Activated CD8-positive, alpha-beta memory T cell treated with anti-CD3 and anti-CD28 coated beads for 24 hours (primary cell): ENCODE data around the gene MYRF.

ENCODE experiments used
- DNase-seq: peaks from one replicate; pipeline ENCODE4 v3.0.0-alpha.2; 2020

Gene MYRF

GRCh38 chr11:61799665-61800284 is 47.3 kb downstream of the MYRF start:
- no peak for DNase-seq

GRCh38 chr11:61800331-61801281 is 48.2 kb downstream of the MYRF start:
- no peak for DNase-seq

- DNase-seq = no peak
Measured at GRCh38 chr11:61802605-61803004, 50.2 kb downstream of the MYRF start.

GRCh38 chr11:61803889-61804647 is 51.6 kb downstream of the MYRF start:
- no peak for DNase-seq

- no peak for DNase-seq
Measured at GRCh38 chr11:61805146-61805545, 52.7 kb downstream of the MYRF start.

GRCh38 chr11:61806785-61807184 is 54.3 kb downstream of the MYRF start:
- no peak for DNase-seq

- no peak for DNase-seq
Measured at GRCh38 chr11:61810671-61811175, 58.3 kb downstream of the MYRF start.

- DNase-seq = no peak
Measured at GRCh38 chr11:61811831-61812230, 59.4 kb downstream of the MYRF start.

- no peak for DNase-seq
Measured at GRCh38 chr11:61812736-61813411, 60.4 kb downstream of the MYRF start.

GRCh38 chr11:61814247-61814957 is 62.0 kb downstream of the MYRF start:
- DNase-seq = no peak

- peak; percentile 80 for DNase-seq
Measured at GRCh38 chr11:61814958-61815789, 62.7 kb downstream of the MYRF start.

- peak; percentile 81 for DNase-seq
Measured at GRCh38 chr11:61815790-61816735, 63.6 kb downstream of the MYRF start.

- DNase-seq = peak; percentile 87
Measured at GRCh38 chr11:61816736-61817455, 64.5 kb downstream of the MYRF start, which contains the start of gene FADS1. TSS of gene FADS1 (minus strand) at chr11:61817003. CDS start at chr11:61816929, 74 bp downstream.

- DNase-seq = no peak
Measured at GRCh38 chr11:61817471-61818202, 65.2 kb downstream of the MYRF start.

- DNase-seq = no peak
Measured at GRCh38 chr11:61820174-61820573, 67.7 kb downstream of the MYRF start.

GRCh38 chr11:61826930-61827570 is 74.6 kb downstream of the MYRF start:
- DNase-seq = no peak

GRCh38 chr11:61827571-61828378 is 75.3 kb downstream of the MYRF start, which contains the start of gene FADS2:
TSS of gene FADS2 (plus strand) at chr11:61828300. CDS start at chr11:61828391, 91 bp downstream.
- peak; percentile 85 for DNase-seq
